ENCODE results near the gene PGGHG. TPM values are rescaled to one million over a fixed set of nuclear protein-coding genes. Genes with fewer than 3 reads are reported as not detected.
A peak's percentile ranks its signal among the peaks of the same experiment; 100 is the strongest.
"Not testable (repeated sequence)": the region's sequence is repeated elsewhere in the genome, so short reads cannot be mapped to it uniquely, and the experiment has no call there.

The PGGHG gene
- total RNA-seq, 1 donor from 2014 or later, result 20.5 TPM

GRCh38 chr11:330694-331357, 41.9 kb downstream of the PGGHG start:
- peaks cover 58% of the 10 kb centered on the region for H3K4me1 Mint-ChIP-seq
- no peaks in the 10 kb centered on the region for H3K9me3 ChIP-seq (ENCODE audit: low read depth)
- peaks cover 26% of the 10 kb centered on the region for H3K4me1 ChIP-seq
- peaks cover 25% of the 10 kb centered on the region for H3K9me3 Mint-ChIP-seq
- H3K9ac ChIP-seq, result no peak overlapping the region
- no peak overlapping the region for H3K4me3 Mint-ChIP-seq
- peaks cover 23% of the 10 kb centered on the region for H3F3A ChIP-seq (ENCODE audit: low read depth)
- H3K27me3 Mint-ChIP-seq (ENCODE audit: insufficient read depth, low read depth), result peaks cover 11% of the 10 kb centered on the region
- H3K4me3 ChIP-seq, result no peak overlapping the region
- H3K27me3 ChIP-seq, result no peaks in the 10 kb centered on the region
- no peak overlapping the region for H2AFZ ChIP-seq (replicated peaks)
- TF ChIP-seq EZH2 (IDR thresholded peaks at IDR 0.05) (no peak), EZH2phosphoT487 (IDR thresholded peaks at IDR 0.05) (no peak), CTCF (IDR thresholded peaks at IDR 0.05) (no peak)
- no peaks in the 10 kb centered on the region for H3K36me3 ChIP-seq
- H4K20me1 ChIP-seq (ENCODE audit: low read depth), result no peaks in the 10 kb centered on the region
- H3K27ac ChIP-seq, result no peak overlapping the region
- DNase-seq (ENCODE audit: low spot score), result no peak
- H3K27ac Mint-ChIP-seq, result peak overlapping the region; percentile 78
- no peak overlapping the region for H3K4me2 ChIP-seq
- H3K36me3 Mint-ChIP-seq, result peaks cover 4% of the 10 kb centered on the region
- no peaks in the 10 kb centered on the region for H3K79me2 ChIP-seq (ENCODE audit: low read depth)

DNA sequence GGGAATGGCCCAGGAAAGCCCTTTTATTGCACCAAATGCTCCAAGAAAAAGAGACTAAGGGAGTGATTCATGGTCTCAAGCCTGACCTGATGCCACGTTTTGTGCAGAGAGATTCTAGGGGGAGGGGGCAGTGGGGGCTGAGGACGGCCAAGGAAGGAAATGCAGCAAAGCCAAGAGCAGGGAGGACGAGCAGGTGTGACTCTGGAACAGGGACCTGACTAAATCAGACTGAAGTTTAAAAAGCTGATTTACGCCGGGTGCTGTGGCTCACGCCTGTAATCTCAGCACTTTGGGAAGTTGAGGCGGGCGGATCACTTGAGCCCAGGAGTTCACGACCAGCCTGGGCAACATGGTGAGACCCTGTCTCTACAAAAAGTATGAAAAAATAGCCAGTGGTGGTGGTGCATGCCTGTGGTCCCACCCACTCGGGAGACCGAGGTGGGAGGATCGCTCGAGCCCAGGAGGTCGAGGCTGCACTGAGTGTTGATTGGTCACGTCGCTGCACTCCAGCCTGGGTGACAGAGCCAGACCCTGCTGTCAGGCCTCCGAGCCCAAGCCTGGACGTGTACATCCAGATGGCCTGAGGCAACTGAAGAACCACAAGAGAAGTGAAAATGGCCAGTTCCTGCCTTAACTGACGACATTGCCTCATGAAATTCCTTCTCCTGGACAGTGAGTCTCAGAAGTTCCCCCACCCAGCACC, 42.6 kb downstream of the PGGHG start:
- TF ChIP-seq EZH2 (IDR thresholded peaks at IDR 0.05) (no peak), EZH2phosphoT487 (IDR thresholded peaks at IDR 0.05) (no peak), CTCF (IDR thresholded peaks at IDR 0.05) (no peak)
- peak overlapping the region; percentile 78 for H3K27ac Mint-ChIP-seq
- H3K79me2 ChIP-seq (ENCODE audit: low read depth), result no peaks in the 10 kb centered on the region
- H3K9me3 ChIP-seq (ENCODE audit: low read depth), result no peaks in the 10 kb centered on the region
- H3F3A ChIP-seq (ENCODE audit: low read depth), result peaks cover 29% of the 10 kb centered on the region
- H3K4me1 Mint-ChIP-seq, result peaks cover 59% of the 10 kb centered on the region
- no peak overlapping the region for H3K9ac ChIP-seq
- H3K27ac ChIP-seq, result no peak overlapping the region
- H3K4me3 ChIP-seq, result no peak overlapping the region
- no peak overlapping the region for H3K4me2 ChIP-seq
- DNase-seq (ENCODE audit: low spot score), result no peak
- no peaks in the 10 kb centered on the region for H4K20me1 ChIP-seq (ENCODE audit: low read depth)
- no peak overlapping the region for H3K4me3 Mint-ChIP-seq
- peaks cover 4% of the 10 kb centered on the region for H3K36me3 Mint-ChIP-seq
- no peaks in the 10 kb centered on the region for H3K36me3 ChIP-seq
- H3K4me1 ChIP-seq, result peaks cover 33% of the 10 kb centered on the region
- peaks cover 25% of the 10 kb centered on the region for H3K9me3 Mint-ChIP-seq
- no peaks in the 10 kb centered on the region for H3K27me3 ChIP-seq
- no peak overlapping the region for H2AFZ ChIP-seq (replicated peaks)
- H3K27me3 Mint-ChIP-seq (ENCODE audit: insufficient read depth, low read depth), result peaks cover 11% of the 10 kb centered on the region

DNA sequence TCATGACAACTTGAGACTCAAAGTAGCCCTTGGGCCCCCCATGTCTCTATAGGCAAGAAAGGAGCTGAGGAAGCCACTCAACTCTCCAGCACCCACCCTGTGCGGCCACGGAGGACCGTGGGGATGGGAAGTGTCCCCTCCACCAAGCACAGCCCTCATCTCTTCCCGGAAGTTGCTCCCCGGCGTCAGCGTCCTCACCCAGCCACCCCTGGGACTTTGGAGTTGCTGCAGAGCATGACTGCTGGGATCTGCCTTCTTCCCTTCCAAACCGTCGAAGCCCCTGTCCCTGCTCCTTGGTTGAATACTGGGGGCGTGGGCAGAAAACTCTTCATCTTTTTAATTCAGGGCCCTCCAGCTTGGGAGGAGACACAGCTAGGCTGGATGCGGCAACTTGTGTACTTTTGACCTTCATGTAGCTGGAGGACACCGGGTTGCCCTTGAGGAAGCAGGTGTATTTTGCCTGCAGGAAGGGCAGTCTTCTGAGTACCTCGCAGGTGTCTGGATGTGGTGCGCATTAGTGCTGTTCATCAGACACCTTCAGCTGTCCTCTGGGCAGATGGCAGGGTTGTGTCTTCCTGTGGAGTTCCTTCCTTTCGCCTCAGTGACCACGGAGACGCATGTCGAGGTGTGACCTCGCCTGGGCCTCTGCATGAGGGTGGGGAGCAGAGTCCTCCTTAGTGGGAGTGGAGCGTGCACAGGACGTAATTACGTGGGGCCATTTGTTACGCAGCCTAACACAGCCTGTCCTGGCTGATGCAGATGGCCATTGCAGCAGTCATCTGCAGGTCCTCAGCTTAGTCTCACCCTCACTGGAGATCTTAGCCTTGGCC, 43.9 kb downstream of the PGGHG start:
- no peaks in the 10 kb centered on the region for H3K79me2 ChIP-seq (ENCODE audit: low read depth)
- TF ChIP-seq EZH2 (IDR thresholded peaks at IDR 0.05) (no peak), EZH2phosphoT487 (IDR thresholded peaks at IDR 0.05) (no peak), CTCF (IDR thresholded peaks at IDR 0.05) (no peak)

GRCh38 chr11:333616-334263, 44.8 kb downstream of the PGGHG start:
- Mint-ChIP-seq H3K4me3 (peak overlapping the region; percentile 82), H3K27me3 (ENCODE audit: insufficient read depth, low read depth) (peaks cover 11% of the 10 kb centered on the region), H3K4me1 (peaks cover 57% of the 10 kb centered on the region), H3K9me3 (peaks cover 25% of the 10 kb centered on the region), H3K27ac (peak overlapping the region; percentile 97)
- not testable (repeated sequence) for H3K36me3 Mint-ChIP-seq; H3K27me3 ChIP-seq; H4K20me1 ChIP-seq (ENCODE audit: low read depth); H3K79me2 ChIP-seq (ENCODE audit: low read depth); H3K9ac ChIP-seq; DNase-seq (ENCODE audit: low spot score); H3K9me3 ChIP-seq (ENCODE audit: low read depth); H3K36me3 ChIP-seq
- Histone ChIP-seq H3K4me1 (peaks cover 37% of the 10 kb centered on the region), H3K27ac (peak overlapping the region; percentile 71), H3F3A (ENCODE audit: low read depth) (peaks cover 33% of the 10 kb centered on the region), H3K4me3 (peak overlapping the region; percentile 32), H2AFZ (replicated peaks) (peak overlapping the region; percentile 75), H3K4me2 (peak overlapping the region; percentile 74)

More for the DNA sequence above, 43.9 kb downstream of the PGGHG start:
- Histone ChIP-seq H3K9me3 (ENCODE audit: low read depth) (no peaks in the 10 kb centered on the region), H3K4me1 (peaks cover 37% of the 10 kb centered on the region), H3K36me3 (no peaks in the 10 kb centered on the region), H3K27ac (no peak overlapping the region), H3F3A (ENCODE audit: low read depth) (peaks cover 33% of the 10 kb centered on the region), H3K4me3 (no peak overlapping the region), H3K27me3 (no peaks in the 10 kb centered on the region), H4K20me1 (ENCODE audit: low read depth) (no peaks in the 10 kb centered on the region), H3K9ac (no peak overlapping the region), H3K4me2 (no peak overlapping the region), H2AFZ (replicated peaks) (no peak overlapping the region)
- Mint-ChIP-seq H3K27me3 (ENCODE audit: insufficient read depth, low read depth) (peaks cover 11% of the 10 kb centered on the region), H3K27ac (peak overlapping the region; percentile 97), H3K36me3 (peaks cover 4% of the 10 kb centered on the region), H3K4me1 (peaks cover 57% of the 10 kb centered on the region), H3K4me3 (no peak overlapping the region), H3K9me3 (peaks cover 25% of the 10 kb centered on the region)
- DNase-seq (ENCODE audit: low spot score), result no peak
